Stimulated activated CD4-positive, alpha-beta T cell treated with anti-CD3 and anti-CD28 coated beads, Interleukin-1b, Interleukin-23, amount 100 ng/mL, for 48 hours (primary cell): ENCODE measurements around the gene AK8.

Source experiments
- DNase-seq: peaks from one replicate; pipeline ENCODE4 v3.0.0-alpha.2; 2020

Gene AK8

DNA sequence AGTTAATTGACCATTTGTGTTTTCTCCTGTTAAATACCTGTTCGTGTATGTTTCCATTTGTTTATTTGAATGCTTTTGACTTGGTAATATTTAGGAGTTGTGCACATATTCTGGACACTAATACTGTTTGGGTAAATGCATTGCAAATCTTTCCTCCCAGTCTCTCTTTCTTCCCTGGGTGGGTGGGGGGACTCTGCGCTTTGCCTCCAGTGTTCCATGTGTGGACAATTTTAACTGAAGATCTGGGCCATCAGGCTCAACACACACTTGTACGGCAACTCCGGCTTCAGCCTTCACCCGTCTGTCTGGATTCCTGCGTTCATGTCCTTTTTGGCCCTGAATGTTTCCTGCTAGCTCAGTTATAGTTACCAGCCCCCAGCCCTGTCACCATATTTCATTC is 167.8 kb downstream of the AK8 start:
- no peak for DNase-seq

DNA sequence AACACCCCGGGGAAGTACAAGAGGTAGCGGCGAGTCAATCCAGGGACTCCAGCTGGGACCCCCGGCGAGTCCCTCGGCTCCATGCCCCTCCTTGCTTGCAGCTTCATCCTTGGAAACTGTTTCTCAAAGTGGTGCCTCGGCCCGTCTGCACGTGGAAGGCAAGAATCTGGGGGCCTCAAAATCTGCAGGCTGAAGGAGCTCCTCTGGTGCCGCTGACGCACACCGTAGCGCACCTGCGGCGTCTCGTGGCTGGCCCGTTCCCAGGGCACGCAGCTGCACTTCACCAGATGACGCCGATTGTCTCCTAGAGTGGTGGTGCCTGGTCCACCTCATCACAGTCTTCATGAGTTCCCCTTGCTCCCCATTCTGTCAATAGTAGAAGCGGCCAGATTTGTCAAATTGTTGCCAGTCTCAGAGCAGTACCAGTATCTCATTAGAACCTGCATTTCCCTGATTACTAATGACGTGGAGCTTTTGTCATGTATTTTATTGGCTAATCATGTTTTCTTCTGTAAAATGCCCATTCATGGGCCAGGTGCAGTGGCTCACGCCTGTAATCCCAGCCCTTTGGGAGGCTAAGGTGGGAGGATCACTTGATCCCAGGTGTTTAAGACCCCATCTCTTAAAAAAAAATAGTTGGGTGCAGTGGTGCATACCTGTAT is 169.2 kb downstream of the AK8 start:
- DNase-seq = no peak

- no peak for DNase-seq
Observed at GRCh38 chr9:132708239-132708638, 169.8 kb downstream of the AK8 start.

- no peak for DNase-seq
Observed at GRCh38 chr9:132703336-132703735, 174.7 kb downstream of the AK8 start.

GRCh38 chr9:132702254-132702653 is 175.8 kb downstream of the AK8 start:
- DNase-seq = no peak

GRCh38 chr9:132699956-132700355 is 178.1 kb downstream of the AK8 start:
- DNase-seq = no peak

DNA sequence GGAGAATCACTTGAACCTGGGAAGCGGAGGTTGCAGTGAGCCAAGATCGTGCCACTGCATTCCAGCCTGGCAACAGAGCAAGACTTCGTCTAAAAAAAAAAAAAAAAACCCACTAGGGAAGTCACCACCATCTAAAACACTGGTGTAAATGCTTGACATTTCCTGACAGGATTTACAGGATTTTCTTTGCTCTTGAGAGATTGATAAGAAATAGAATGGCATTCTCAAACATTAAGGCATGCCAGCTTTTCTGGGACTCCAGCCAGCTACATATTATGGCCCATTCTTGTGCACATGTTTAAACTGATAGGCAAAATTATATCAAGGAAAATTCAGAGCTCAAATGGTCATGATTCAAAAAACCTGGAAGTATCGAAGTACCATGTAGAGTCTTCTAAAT is 179.1 kb downstream of the AK8 start:
- DNase-seq = no peak

DNA sequence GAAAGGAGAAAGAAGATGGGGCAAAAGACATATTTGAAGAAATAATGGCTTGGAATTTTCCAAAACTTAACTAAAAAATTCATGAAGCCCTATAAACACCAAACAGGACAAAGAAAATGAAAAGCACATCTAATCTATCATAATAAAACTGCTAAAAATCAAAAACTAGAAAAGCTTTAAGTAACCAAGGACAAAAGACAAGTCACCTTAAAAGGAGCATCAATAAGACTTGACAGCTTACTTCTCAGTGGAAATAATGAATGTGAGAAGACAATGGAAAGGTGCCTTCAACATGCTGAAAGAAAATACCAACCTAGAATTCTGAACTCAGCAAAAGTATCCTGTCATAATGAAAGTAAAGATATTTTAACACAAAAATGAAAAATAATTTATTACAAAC is 180.9 kb downstream of the AK8 start:
- DNase-seq = no peak

DNA sequence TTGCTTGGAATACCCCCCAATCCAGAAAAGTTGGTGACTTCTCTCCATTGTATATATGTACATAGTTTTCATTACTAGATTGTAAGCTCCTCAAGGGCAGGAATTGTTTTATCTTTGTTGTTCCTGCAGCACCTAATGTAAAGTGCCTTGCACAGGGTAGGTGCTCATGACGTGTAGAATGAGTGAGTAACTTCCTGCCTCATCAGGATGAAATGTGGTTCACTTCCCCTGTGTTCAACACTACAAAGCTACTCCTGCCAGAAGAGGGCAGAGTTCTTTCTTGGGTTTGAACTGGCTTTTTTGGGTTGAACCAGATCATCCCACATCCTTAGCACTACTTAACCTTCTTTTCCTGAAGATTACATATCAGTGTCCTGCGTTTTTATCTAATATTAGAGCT is 183.9 kb downstream of the AK8 start:
- peak; percentile 8 for DNase-seq

DNA sequence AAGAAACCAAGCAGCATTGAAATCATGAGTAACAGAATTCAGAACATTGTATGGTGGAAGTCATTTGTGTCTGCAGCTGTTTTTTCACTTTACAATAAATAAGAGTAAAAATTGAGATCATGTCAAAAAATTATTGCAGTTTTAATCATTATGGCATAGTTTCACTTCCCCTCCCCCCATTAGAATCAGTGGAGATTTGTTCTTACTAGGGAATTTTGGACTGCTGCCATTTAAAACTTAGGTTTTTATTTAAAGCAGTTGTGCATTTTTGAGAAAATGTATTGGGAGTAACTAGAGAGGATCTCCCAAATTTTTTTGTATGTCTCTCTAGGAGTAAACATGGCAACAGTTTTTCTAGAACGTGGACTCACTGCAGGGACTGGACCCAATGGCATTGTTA is 187.4 kb downstream of the AK8 start:
- DNase-seq = no peak

GRCh38 chr9:132683873-132684272 is 194.2 kb downstream of the AK8 start:
- no peak for DNase-seq

DNA sequence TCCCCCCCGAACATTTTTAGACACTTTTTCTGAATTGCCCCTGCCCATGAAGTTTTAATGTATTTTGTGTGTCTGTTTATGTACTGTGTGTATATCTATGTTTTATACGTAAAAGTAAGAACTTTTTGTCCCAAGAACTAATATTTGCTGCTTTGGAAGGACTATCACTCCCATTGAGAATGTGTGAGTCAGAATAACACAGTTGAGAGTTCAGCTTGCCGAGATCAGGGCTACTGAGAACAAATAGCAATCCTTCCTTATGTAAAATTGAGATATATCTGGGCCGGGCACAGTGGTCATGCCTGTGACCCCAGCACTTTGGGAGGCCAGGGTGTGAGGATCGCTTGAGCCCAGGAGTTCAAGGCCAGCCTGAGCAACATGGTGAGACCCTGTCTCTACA is 196.5 kb downstream of the AK8 start:
- DNase-seq = no peak

DNA sequence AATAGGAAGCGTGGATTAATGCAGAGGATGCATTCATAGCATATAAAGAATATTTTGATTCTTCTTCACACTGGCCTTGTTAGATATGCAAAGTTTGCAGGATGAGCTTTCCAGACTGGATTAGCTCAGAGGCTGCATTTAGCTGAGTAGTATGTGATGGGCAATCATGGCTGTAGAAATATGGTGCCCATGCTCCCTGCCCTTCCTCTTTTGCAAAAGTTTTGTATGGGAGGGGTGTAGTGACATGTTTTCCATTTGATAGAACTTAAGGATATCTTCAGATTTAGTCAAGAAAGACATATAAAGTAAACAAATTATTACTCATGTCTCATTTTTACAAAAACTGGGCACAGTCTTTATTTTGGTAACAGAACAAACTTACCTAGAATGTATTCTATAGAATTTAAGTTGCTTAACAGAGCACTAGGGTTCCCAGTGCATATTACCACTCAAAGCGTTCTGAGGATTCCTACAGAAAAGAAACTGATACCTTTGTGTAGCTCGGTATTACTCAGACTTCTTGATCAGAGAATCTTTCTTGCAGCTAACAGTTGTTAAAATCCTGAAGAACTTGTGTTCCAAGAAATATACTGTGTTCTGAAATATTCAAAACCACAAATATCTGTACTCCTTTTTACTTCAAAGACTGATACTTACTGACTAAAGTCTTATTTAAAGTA is 198.0 kb downstream of the AK8 start:
- no peak for DNase-seq

DNA sequence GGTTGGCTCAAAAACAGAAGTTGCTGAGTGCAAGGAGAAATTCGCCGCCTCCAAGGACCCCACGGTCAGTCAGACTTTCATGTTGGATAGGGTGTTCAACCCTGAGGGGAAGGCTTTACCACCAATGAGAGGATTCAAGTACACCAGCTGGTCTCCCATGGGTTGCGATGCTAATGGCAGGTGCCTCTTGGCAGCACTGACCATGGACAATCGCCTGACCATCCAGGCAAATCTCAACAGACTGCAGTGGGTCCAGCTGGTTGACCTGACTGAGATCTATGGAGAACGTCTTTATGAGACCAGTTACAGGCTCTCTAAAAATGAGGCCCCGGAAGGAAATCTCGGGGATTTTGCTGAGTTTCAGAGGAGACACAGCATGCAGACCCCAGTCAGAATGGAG is 200.1 kb downstream of the AK8 start:
- DNase-seq = no peak
